GM23338 (cell line): ENCODE results near the gene GNMT.

Source experiments
- CREB1 ChIP-seq: fragments of 250-450 bp; sonication (Bioruptor Pico); IDR thresholded peaks from 2 replicates; pipeline ENCODE4 v1.5.0; 2020; ENCODE audit warnings: low read depth, mild to moderate bottlenecking, moderate library complexity
- CTCF ChIP-seq, 2 experiments: fragments of 200-600 bp in 1 of 2; sonication (generic) in 1 of 2; conservative IDR thresholded peaks; 2 replicates each; pipeline versions ENCODE4 v1.5.1 to v1.6.1; 2016 to 2017; ENCODE audit warnings: antibody characterized with exemption in 2 of 2, low read depth in 2 of 2, mild to moderate bottlenecking in 2 of 2, moderate library complexity in 1 of 2
- EZH2 ChIP-seq: fragments of 200-600 bp; sonication (generic); IDR thresholded peaks from one replicate; pipeline ENCODE4 v1.8.0; 2017; ENCODE audit warnings: antibody characterized with exemption, mild to moderate bottlenecking, low read depth; ENCODE audit not compliant: unreplicated experiment
- POLR2AphosphoS5 ChIP-seq: IDR thresholded peaks from 2 replicates; pipeline ENCODE4 v1.6.1; 2016; ENCODE audit warnings: antibody characterized with exemption, low read depth
- REST ChIP-seq: IDR thresholded peaks from one replicate; pipeline ENCODE4 v1.6.1; 2018; ENCODE audit warnings: antibody characterized with exemption; ENCODE audit not compliant: unreplicated experiment
- STAT1 ChIP-seq: IDR thresholded peaks from one replicate; pipeline ENCODE4 v1.6.1; 2016; ENCODE audit warnings: antibody characterized with exemption; ENCODE audit not compliant: unreplicated experiment
- ZNF331 ChIP-seq: fragments of 250-450 bp; sonication (Bioruptor Pico); IDR thresholded peaks from 2 replicates; pipeline ENCODE4 v1.5.0; 2020; ENCODE audit warnings: low read depth, mild to moderate bottlenecking, moderate library complexity
- ZNF462 ChIP-seq: fragments of 250-450 bp; sonication (Bioruptor Pico); IDR thresholded peaks from 2 replicates; pipeline ENCODE4 v1.5.0; 2020; ENCODE audit warnings: mild to moderate bottlenecking, moderate library complexity

GRCh38 chr6:42970871-42971612 is 10.5 kb downstream of the GNMT start:
- TF ChIP-seq EZH2 (no peak), CTCF (conservative IDR thresholded peaks at IDR 0.05; ENCODE audit: low read depth in 2 of 2) (no peak), ZNF331 (CRISPR knock-in tag) (no peak), POLR2AphosphoS5 (no peak), REST (no peak), STAT1 (no peak), CREB1 (CRISPR knock-in tag) (no peak), ZNF462 (CRISPR knock-in tag) (no peak)
